Astrocyte (in vitro differentiated cells and primary cell): ENCODE data around the gene PLPPR1.

ENCODE experiments used
- EZH2 ChIP-seq: IDR thresholded peaks from 2 replicates; pipeline ENCODE4 v1.6.1; 2012; ENCODE audit warnings: mild to moderate bottlenecking, low read length, inconsistent platforms; ENCODE audit not compliant: insufficient read depth
- TF ChIP-seq, protein P1 (sequence below): IDR thresholded peaks from 2 replicates; pipeline ENCODE4 v1.5.1; 2011; ENCODE audit warnings: low read depth, mild to moderate bottlenecking, inconsistent platforms, low read length, moderate library complexity; ENCODE audit not compliant: insufficient read depth

DNA sequence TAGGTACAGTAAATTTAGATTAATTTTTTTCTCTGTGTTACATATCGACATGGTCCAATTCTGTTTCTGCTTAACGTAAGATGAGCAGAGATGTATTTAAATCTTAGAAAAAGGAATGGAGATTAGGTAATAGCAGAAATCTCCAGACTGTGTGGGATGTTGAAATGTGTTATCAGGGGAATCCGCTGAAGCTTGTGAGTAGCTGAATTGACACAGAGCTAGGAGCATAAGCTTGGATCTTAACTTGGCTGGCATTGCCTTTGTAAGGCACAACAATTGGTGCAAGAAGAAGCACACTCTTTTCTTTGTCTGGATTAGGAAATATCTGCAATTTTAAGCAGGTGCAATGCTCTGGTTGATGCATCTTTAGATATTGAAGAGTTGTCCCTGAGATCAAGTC is 53.1 kb downstream of the PLPPR1 start:
- TF ChIP-seq, protein P1, sequence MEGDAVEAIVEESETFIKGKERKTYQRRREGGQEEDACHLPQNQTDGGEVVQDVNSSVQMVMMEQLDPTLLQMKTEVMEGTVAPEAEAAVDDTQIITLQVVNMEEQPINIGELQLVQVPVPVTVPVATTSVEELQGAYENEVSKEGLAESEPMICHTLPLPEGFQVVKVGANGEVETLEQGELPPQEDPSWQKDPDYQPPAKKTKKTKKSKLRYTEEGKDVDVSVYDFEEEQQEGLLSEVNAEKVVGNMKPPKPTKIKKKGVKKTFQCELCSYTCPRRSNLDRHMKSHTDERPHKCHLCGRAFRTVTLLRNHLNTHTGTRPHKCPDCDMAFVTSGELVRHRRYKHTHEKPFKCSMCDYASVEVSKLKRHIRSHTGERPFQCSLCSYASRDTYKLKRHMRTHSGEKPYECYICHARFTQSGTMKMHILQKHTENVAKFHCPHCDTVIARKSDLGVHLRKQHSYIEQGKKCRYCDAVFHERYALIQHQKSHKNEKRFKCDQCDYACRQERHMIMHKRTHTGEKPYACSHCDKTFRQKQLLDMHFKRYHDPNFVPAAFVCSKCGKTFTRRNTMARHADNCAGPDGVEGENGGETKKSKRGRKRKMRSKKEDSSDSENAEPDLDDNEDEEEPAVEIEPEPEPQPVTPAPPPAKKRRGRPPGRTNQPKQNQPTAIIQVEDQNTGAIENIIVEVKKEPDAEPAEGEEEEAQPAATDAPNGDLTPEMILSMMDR, result no peak
- TF ChIP-seq EZH2, result no peak
